Measurements from ENCODE around the gene ALDH1L1. TPM values are rescaled to one million over a fixed set of nuclear protein-coding genes. Genes with fewer than 3 reads are reported as not detected.

The ALDH1L1 gene
- total RNA-seq (2021; fragmentation: NEBNext Ultra II Directional; extraction: Animal tissue kit (Norgen Biotek cat#: 25700)): 1.6 TPM in 2 replicates
- 0.98 and 1.6 TPM in 2 replicates for polyA plus RNA-seq (2011; rRNA removed)
- polyA plus RNA-seq (2011; cell fraction: cytosol; rRNA removed): 1.5 TPM
- polyA plus RNA-seq (2011; cell fraction: nucleus; rRNA removed): 3.1 TPM
- 1.1 to 1.9 TPM (median 1.5 TPM) in 4 replicates for polyA plus RNA-seq (2012, experiment 1 of 2)
- polyA plus RNA-seq (2012, experiment 2 of 2): 0.80 TPM
- polyA plus RNA-seq (2013, experiment 1 of 2): 0.49 TPM
- 0.83 TPM for polyA plus RNA-seq (2013, experiment 2 of 2)
- polyA minus RNA-seq (2011; rRNA and poly(A)+ RNA removed): 1.7 and 2.2 TPM in 2 replicates
- 0.81 TPM for polyA minus RNA-seq (2011; cell fraction: cytosol; rRNA and poly(A)+ RNA removed)
- polyA minus RNA-seq (2011; cell fraction: nucleus; rRNA and poly(A)+ RNA removed): 5.3 TPM
- long read RNA-seq, experiment 1: 0 reads
- long read RNA-seq, experiment 2: 0 reads

DNA sequence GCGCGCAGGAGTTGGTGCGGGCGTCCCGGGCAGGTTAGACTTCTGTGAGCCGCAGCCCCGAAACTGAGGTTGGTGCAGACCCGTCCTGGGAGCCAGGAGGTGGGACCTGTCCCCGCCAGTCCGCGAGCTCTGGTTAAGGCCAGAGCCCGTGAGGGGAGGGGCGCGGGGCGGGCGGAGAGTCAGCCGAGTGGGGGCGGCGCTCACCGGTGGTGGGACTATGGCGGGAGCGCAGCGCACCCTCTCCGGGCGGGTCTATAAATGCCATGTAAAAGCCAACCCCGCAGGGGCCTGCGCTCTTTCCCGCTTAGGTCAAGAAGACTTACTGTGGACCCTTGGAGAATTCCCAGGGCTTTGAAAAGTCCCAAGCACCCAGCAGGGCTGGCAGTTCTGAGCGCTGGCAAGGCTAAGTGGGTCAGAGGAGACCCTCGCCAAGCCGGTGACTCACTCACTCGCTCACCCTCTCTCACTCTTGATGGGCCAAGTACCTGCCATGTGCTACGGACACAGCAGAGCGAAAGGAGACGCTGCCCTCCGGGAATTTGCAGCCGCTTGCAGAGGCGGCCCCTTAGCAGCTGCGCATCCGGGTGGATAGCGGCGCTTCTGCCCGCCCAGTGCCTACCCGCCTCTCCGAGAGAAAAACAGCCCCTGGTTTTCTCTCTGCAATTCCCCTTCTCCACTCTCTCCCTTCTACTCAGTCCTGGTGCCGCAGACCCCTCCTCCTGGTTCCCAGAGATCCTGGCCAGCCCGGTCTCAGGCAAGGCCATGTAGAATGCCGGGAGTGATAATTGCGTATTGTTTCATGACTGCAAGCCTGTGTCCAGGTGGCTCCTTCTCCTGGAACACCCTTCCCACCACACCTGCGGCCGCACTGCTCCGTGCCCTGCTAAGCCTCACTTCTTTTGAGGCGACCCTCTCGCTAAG lies at the start of gene ALDH1L1:
Gene ALDH1L1, minus strand, starts transcription at position 110 of the 921 bp plus-strand sequence. CDS start 19,607 bp downstream, outside the sequence.
- H3K56ac ChIP-seq (replicated peaks; ENCODE audit: insufficient read length, low read depth, low read length): peak within 1 kb of the TSS; percentile 7
- no peak within 1 kb of the TSS for H2BK12ac ChIP-seq (ENCODE audit: low read depth, low read length)
- ChIA-PET CTCF (ENCODE audit: partially characterized antibody) (interaction anchor here (1.5 to 5.9 kb wide), 4 partner anchors 17 to 208 kb away, joined by 3 to 35 read pairs (median 5); no protein-coding TSS in a partner anchor), POLR2A (ENCODE audit: partially characterized antibody) (interaction anchor here (0.9 to 1.5 kb wide), 3 partner anchors 10 to 177 kb away, joined by 3 read pairs; no protein-coding TSS in a partner anchor)
- H2BK5ac ChIP-seq (ENCODE audit: low read depth, low read length): no peak within 1 kb of the TSS
- peaks cover 0 to 3% (median 0%) of the 10 kb centered on the region in 4 experiments; a peak in 1 of 7 replicates for H3K4me1 ChIP-seq (replicated peaks in 1 of 4; ENCODE audit: control insufficient read depth in 3 of 4, insufficient read depth in 4 of 4, low read length in 3 of 4)
- no peaks in the 10 kb centered on the region for H4K20me1 ChIP-seq (replicated peaks in 1 of 2; ENCODE audit: control insufficient read depth in 1 of 2, insufficient read depth in 2 of 2, low read length in 2 of 2)
- no peak within 1 kb of the TSS for H4K91ac ChIP-seq (replicated peaks; ENCODE audit: insufficient read length, low read length)
- H4K5ac ChIP-seq (ENCODE audit: insufficient read length, low read depth, low read length): peak within 1 kb of the TSS; percentile 25
- 11% methylated on average over 44 of the region's 54 CpGs; no CpG with 5 or more reads in 1 of the 2 experiments for WGBS, 2 experiments (ENCODE audit: extremely low coverage in 1 of 2, insufficient coverage in 1 of 2, insufficient read length in 1 of 2, insufficient replicate concordance in 2 of 2, low coverage in 1 of 2, low lambda C conversion rate in 2 of 2, missing lambda C conversion rate in 1 of 2)
- H3K36me3 ChIP-seq (ENCODE audit: control insufficient read depth in 2 of 4, insufficient read depth in 4 of 4, low read length in 3 of 4): no peaks in the 10 kb centered on the region
- H3K23me2 ChIP-seq (ENCODE audit: low read depth, low read length): peaks cover 15% of the 10 kb centered on the region; the same call in 1 of the 2 replicates
- no peak within 1 kb of the TSS for H3K4ac ChIP-seq (replicated peaks; ENCODE audit: insufficient read length, low read depth, low read length)
- peak within 1 kb of the TSS; percentile 96 for H2AFZ ChIP-seq (ENCODE audit: low read length)
- H3K27ac ChIP-seq (ENCODE audit: low read depth, low read length): no peak within 1 kb of the TSS
- no peaks in the 10 kb centered on the region for H3K9me3 ChIP-seq (ENCODE audit: insufficient read depth in 2 of 2, low read depth in 1 of 2, low read length in 1 of 2)
- peak within 1 kb of the TSS in 1 of 4 experiments; percentile 15; a peak in 1 of 7 replicates for H3K9ac ChIP-seq (replicated peaks in 1 of 4; ENCODE audit: extremely low read depth in 1 of 4, low read depth in 3 of 4, low read length in 3 of 4)
- no peak within 1 kb of the TSS for H2BK120ac ChIP-seq (replicated peaks; ENCODE audit: low read depth, low read length)
- H3K4me3 ChIP-seq (ENCODE audit: extremely low read depth in 1 of 4, insufficient read depth in 2 of 4, low read depth in 3 of 4, low read length in 4 of 4): peak within 1 kb of the TSS; percentile 35 to 85 (median 56)
- FAIRE-seq: no peak
- no peaks in the 10 kb centered on the region for H3K79me1 ChIP-seq (ENCODE audit: low read depth, low read length)
- H3K23ac ChIP-seq (ENCODE audit: insufficient read length): no peak within 1 kb of the TSS
- DNase-seq (ENCODE audit: low read depth in 1 of 2, low spot score in 2 of 2): peak; percentile 34 to 84
- peak within 1 kb of the TSS; percentile 41; the same call in 1 of the 2 replicates for H4K8ac ChIP-seq (ENCODE audit: extremely low read depth, insufficient read depth, low read length)
- H3K18ac ChIP-seq (ENCODE audit: extremely low read depth, low read length): peak within 1 kb of the TSS; percentile 71
- H3K27me3 ChIP-seq (replicated peaks in 1 of 4; ENCODE audit: control insufficient read depth in 3 of 4, extremely low read depth in 1 of 4, insufficient read depth in 3 of 4, low read length in 3 of 4): peaks cover 2 to 34% (median 25%) of the 10 kb centered on the region in 4 experiments
- no peak within 1 kb of the TSS for H2BK20ac ChIP-seq (ENCODE audit: low read length)
- H2AK5ac ChIP-seq (ENCODE audit: low read depth, low read length): no peak within 1 kb of the TSS
- no peaks in the 10 kb centered on the region for H3K79me2 ChIP-seq (ENCODE audit: control insufficient read depth in 1 of 2, insufficient read depth in 2 of 2, low read length in 2 of 2)
- H2BK15ac ChIP-seq (ENCODE audit: low read length): peak within 1 kb of the TSS; percentile 40; the same call in 1 of the 2 replicates
- H3K14ac ChIP-seq (ENCODE audit: insufficient read length): no peak within 1 kb of the TSS
- H3K4me2 ChIP-seq (ENCODE audit: insufficient read depth in 1 of 2, low read depth in 2 of 2, low read length in 2 of 2): peak within 1 kb of the TSS; percentile 82 to 98
- no peak for TF ChIP-seq HDAC6 (IDR thresholded peaks at IDR 0.05; ENCODE audit: low read depth, low read length)
- TF ChIP-seq TAF1 (IDR thresholded peaks at IDR 0.05; ENCODE audit: low read depth, low read length): peak; percentile 40; the same call in 1 of the 2 replicates
- TF ChIP-seq TBP (IDR thresholded peaks at IDR 0.05; ENCODE audit: low read depth, low read length): no peak
- TF ChIP-seq, protein P1, sequence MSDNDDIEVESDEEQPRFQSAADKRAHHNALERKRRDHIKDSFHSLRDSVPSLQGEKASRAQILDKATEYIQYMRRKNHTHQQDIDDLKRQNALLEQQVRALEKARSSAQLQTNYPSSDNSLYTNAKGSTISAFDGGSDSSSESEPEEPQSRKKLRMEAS (IDR thresholded peaks at IDR 0.05): peak; percentile 95
- no peak for TF ChIP-seq POU5F1 (IDR thresholded peaks at IDR 0.05; ENCODE audit: low read depth, low read length)
- peak; percentile 68; the same call in 1 of the 2 replicates for TF ChIP-seq JUND (IDR thresholded peaks at IDR 0.05; ENCODE audit: low read length)
- TF ChIP-seq SAP30 (IDR thresholded peaks at IDR 0.05; ENCODE audit: insufficient read depth, insufficient replicate concordance, low read length): no peak
- peak; percentile 73 for TF ChIP-seq ASH2L (IDR thresholded peaks at IDR 0.05; ENCODE audit: low read length)
- no peak for TF ChIP-seq RXRA (IDR thresholded peaks at IDR 0.05; ENCODE audit: insufficient read depth, low read depth, low read length)
